DND-41 (cell line): ENCODE data around the gene TLR5.

Experiments used
- CTCF ChIP-seq: IDR thresholded peaks from 2 replicates; pipeline ENCODE4 v1.5.1; 2012; ENCODE audit warnings: borderline replicate concordance, low read length, moderate library complexity, mild to moderate bottlenecking; ENCODE audit not compliant: poor library complexity, severe bottlenecking; ENCODE audit errors: extremely low read depth
- EZH2 ChIP-seq: IDR thresholded peaks from 3 replicates; pipeline ENCODE4 v1.6.1; 2012; ENCODE audit warnings: borderline replicate concordance, low read depth, mild to moderate bottlenecking, moderate library complexity, low read length, inconsistent platforms; ENCODE audit not compliant: severe bottlenecking

DNA sequence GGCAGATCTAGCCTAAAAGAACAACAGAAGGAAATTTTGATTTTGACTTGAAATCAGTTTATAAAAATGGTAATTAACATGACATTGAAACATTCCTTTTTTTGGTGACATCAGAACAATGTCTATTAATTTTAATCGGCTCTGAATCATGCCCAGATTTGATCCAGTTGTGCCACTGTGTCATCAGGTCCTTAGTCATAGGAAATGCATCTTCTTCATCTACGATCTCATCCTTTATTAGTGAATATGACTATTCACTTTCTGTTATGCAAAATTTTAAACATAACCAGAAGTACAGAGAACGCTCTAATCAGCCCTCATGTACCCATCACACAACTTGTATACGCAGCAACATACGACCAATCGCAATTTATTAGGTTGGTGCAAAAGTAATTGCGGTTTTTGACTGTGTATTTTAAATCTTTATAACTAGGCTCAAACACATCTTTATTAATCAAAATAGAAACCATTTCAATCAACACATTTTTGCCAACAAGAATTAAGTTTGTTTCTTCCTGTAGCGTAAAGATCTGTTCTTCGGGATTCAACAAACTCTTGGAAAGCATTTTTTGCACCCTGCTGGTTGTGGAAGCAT lies 40.3 kb upstream of the TLR5 start:
- no peak for TF ChIP-seq CTCF
- TF ChIP-seq EZH2 = no peak
